ENCODE results near the gene TRPT1. TPM values are rescaled to one million over a fixed set of nuclear protein-coding genes. Genes with fewer than 3 reads are reported as not detected.
"Not testable (repeated sequence)": the region's sequence is repeated elsewhere in the genome, so short reads cannot be mapped to it uniquely, and the experiment has no call there.

TRPT1 gene
- total RNA-seq, 1 donor from 2014 or later: 27.8 TPM

- Histone ChIP-seq H3K4me1 (peaks cover 45% of the 10 kb centered on the region), H3K27ac (no peak overlapping the region), H3K27me3 (ENCODE audit: low read depth) (no peaks in the 10 kb centered on the region), H3K36me3 (peaks cover 7% of the 10 kb centered on the region), H3K9me3 (no peaks in the 10 kb centered on the region), H3K4me3 (no peak overlapping the region)
- no peak for TF ChIP-seq CTCF (IDR thresholded peaks at IDR 0.05)
- DNase-seq: no peak
- no peak for ATAC-seq
- intact Hi-C loops (cut with DNase I): no loop called here
Observed at GRCh38 chr11:64248578-64248977, 22.6 kb upstream of the TRPT1 start.

GRCh38 chr11:64247729-64248531 lies 21.9 kb upstream of the TRPT1 start:
- Histone ChIP-seq H3K27ac (peak overlapping the region; percentile 79), H3K4me1 (peaks cover 42% of the 10 kb centered on the region), H3K36me3 (peaks cover 13% of the 10 kb centered on the region), H3K4me3 (peak overlapping the region; percentile 94), H3K9me3 (no peaks in the 10 kb centered on the region), H3K27me3 (ENCODE audit: low read depth) (no peaks in the 10 kb centered on the region)
- TF ChIP-seq CTCF (IDR thresholded peaks at IDR 0.05): no peak
- ATAC-seq (peak in 1 of 2 donors; percentile 3), DNase-seq (no peak)
- intact Hi-C loops (cut with DNase I): no loop called here

- TF ChIP-seq CTCF (IDR thresholded peaks at IDR 0.05): peak; percentile 21
- intact Hi-C loops (cut with DNase I): no loop called here
- peak within 1 kb of the TSS; percentile 94 for H3K4me3 ChIP-seq
- DNase-seq (peak; percentile 92), ATAC-seq (peak; percentile 80 to 86)
- peak within 1 kb of the TSS; percentile 79 for H3K27ac ChIP-seq
- no peaks in the 10 kb centered on the region for H3K9me3 ChIP-seq
- peaks cover 13% of the 10 kb centered on the region for H3K36me3 ChIP-seq
- H3K27me3 ChIP-seq (ENCODE audit: low read depth): no peaks in the 10 kb centered on the region
- H3K4me1 ChIP-seq: peaks cover 42% of the 10 kb centered on the region
Observed at GRCh38 chr11:64246871-64247728, 21.1 kb upstream of the TRPT1 start, which contains the start of gene PPP1R14B. Gene PPP1R14B, minus strand, starts transcription at chr11:64246943. Its CDS starts 270 bp downstream, at chr11:64246673.

- H3K27me3 ChIP-seq (ENCODE audit: low read depth); H3K27ac ChIP-seq; H3K9me3 ChIP-seq; intact Hi-C loops (cut with DNase I); ATAC-seq; DNase-seq: not testable (repeated sequence)
- peak overlapping the region; percentile 94 for H3K4me3 ChIP-seq
- H3K36me3 ChIP-seq: peaks cover 13% of the 10 kb centered on the region
- peaks cover 42% of the 10 kb centered on the region for H3K4me1 ChIP-seq
Observed at GRCh38 chr11:64246621-64246870, 20.6 kb upstream of the TRPT1 start.

GRCh38 chr11:64245797-64246620 lies 20.0 kb upstream of the TRPT1 start:
- peak overlapping the region; percentile 72 for H3K27ac ChIP-seq
- H3K4me1 ChIP-seq: peaks cover 41% of the 10 kb centered on the region

More at GRCh38 chr11:64245797-64246620, 20.0 kb upstream of the TRPT1 start:
- Histone ChIP-seq H3K9me3 (no peaks in the 10 kb centered on the region), H3K36me3 (peaks cover 13% of the 10 kb centered on the region), H3K27me3 (ENCODE audit: low read depth) (no peaks in the 10 kb centered on the region), H3K4me3 (peak overlapping the region; percentile 76)
- ATAC-seq (no peak), DNase-seq (peak; percentile 76)
- TF ChIP-seq CTCF (IDR thresholded peaks at IDR 0.05): no peak
- intact Hi-C loops (cut with DNase I): no loop called here

All from lower lobe of right lung (tissue), 2 donors.